NCI-H2171 (cell line): ENCODE data around the gene CDK9.

Experiments used
- DNase-seq: peaks from one replicate; lab custom pipeline; 2025; lab: John Stamatoyannopoulos, UW

Gene CDK9

GRCh38 chr9:127761491-127761956 lies 24.3 kb upstream of the CDK9 start:
- no peak for DNase-seq

GRCh38 chr9:127762111-127762676 lies 23.6 kb upstream of the CDK9 start:
- no peak for DNase-seq

GRCh38 chr9:127763918-127764384 lies 21.9 kb upstream of the CDK9 start:
- DNase-seq, result no peak

- DNase-seq, result no peak
Observed at GRCh38 chr9:127765418-127765817, 20.4 kb upstream of the CDK9 start.

- DNase-seq, result peak; percentile 61
Observed at GRCh38 chr9:127767410-127767809, 18.4 kb upstream of the CDK9 start.

GRCh38 chr9:127767909-127768331 lies 17.9 kb upstream of the CDK9 start:
- no peak for DNase-seq

- no peak for DNase-seq
Observed at GRCh38 chr9:127768698-127769097, 17.1 kb upstream of the CDK9 start.

GRCh38 chr9:127769101-127769500 lies 16.7 kb upstream of the CDK9 start:
- no peak for DNase-seq

- no peak for DNase-seq
Observed at GRCh38 chr9:127769929-127770582, 15.8 kb upstream of the CDK9 start.

GRCh38 chr9:127770583-127770904 lies 15.3 kb upstream of the CDK9 start:
- no peak for DNase-seq

- DNase-seq, result peak; percentile 99
Observed at GRCh38 chr9:127770905-127771569, 14.8 kb upstream of the CDK9 start.

- DNase-seq, result no peak
Observed at GRCh38 chr9:127771570-127772189, 14.2 kb upstream of the CDK9 start.

GRCh38 chr9:127772603-127773002 lies 13.2 kb upstream of the CDK9 start:
- DNase-seq, result no peak

GRCh38 chr9:127773272-127773671 lies 12.6 kb upstream of the CDK9 start:
- no peak for DNase-seq

GRCh38 chr9:127773981-127774380 lies 11.9 kb upstream of the CDK9 start:
- no peak for DNase-seq

- peak; percentile 19 for DNase-seq
Observed at GRCh38 chr9:127776195-127776923, 9.5 kb upstream of the CDK9 start.

- no peak for DNase-seq
Observed at GRCh38 chr9:127776924-127777289, 8.9 kb upstream of the CDK9 start.

- no peak for DNase-seq
Observed at GRCh38 chr9:127777368-127777980, 8.4 kb upstream of the CDK9 start.

GRCh38 chr9:127778280-127779135 lies 7.3 kb upstream of the CDK9 start, which contains the start of gene SH2D3C:
SH2D3C (minus strand) TSS chr9:127778666; CDS start chr9:127778627, 39 bp downstream.
- no peak for DNase-seq

GRCh38 chr9:127779136-127779981 lies 6.5 kb upstream of the CDK9 start:
- DNase-seq, result no peak
